Keratinocyte (primary cell): ENCODE results near the gene FNDC10. TPM values are rescaled to one million over a fixed set of nuclear protein-coding genes. Genes with fewer than 3 reads are reported as not detected.

Source experiments
- DNase-seq: peaks from one replicate; pipeline ENCODE4 v3.0.0-alpha.2; 2011; ENCODE audit warnings: low read depth, missing footprints, low spot score
- FAIRE-seq: peaks from 2 replicates; lab custom pipeline; 2011; peaks lifted over from hg19 to GRCh38; lab: Jason Lieb, UNC
- H2AFZ ChIP-seq: 2 replicates; pipeline ENCODE4 v1.6.0; 2012; ENCODE audit warnings: low read length, control low read depth, inconsistent platforms; ENCODE audit not compliant: control insufficient read depth
- H3K27ac ChIP-seq: 2 replicates; pipeline ENCODE4 v1.5.1; 2011; ENCODE audit warnings: low read length; ENCODE audit not compliant: control insufficient read depth, insufficient read depth
- H3K27me3 ChIP-seq: 3 replicates; pipeline ENCODE4 v1.6.0; 2011; ENCODE audit warnings: low read length; ENCODE audit not compliant: control insufficient read depth, insufficient read depth; ENCODE audit errors: extremely low read depth
- H3K36me3 ChIP-seq, 2 experiments: 2 replicates in 1 of 2; 3 replicates in 1 of 2; pipeline ENCODE4 v1.5.1; 2011; ENCODE audit warnings: low read length in 2 of 2, mild to moderate bottlenecking in 1 of 2; ENCODE audit not compliant: control insufficient read depth in 2 of 2, insufficient read depth in 2 of 2; ENCODE audit errors: extremely low read depth in 1 of 2
- H3K4me1 ChIP-seq: 3 replicates; pipeline ENCODE4 v1.5.1; 2011; ENCODE audit warnings: low read length; ENCODE audit not compliant: control insufficient read depth, insufficient read depth; ENCODE audit errors: extremely low read depth
- H3K4me2 ChIP-seq: 3 replicates; pipeline ENCODE4 v1.6.0; 2011; ENCODE audit warnings: low read depth, low read length; ENCODE audit not compliant: control insufficient read depth, insufficient read depth; ENCODE audit errors: extremely low read depth
- H3K4me3 ChIP-seq, 3 experiments: fragments of 200-600 bp in 1 of 3; sonication (generic) in 1 of 3; 2 replicates in 2 of 3; 3 replicates in 1 of 3; pipeline ENCODE4 v1.5.1; 2011 to 2016; ENCODE audit warnings: low read length in 3 of 3, mild to moderate bottlenecking in 3 of 3, control low read depth in 2 of 3, inconsistent platforms in 1 of 3, low read depth in 1 of 3, mixed read lengths in 1 of 3, mixed run types in 1 of 3, moderate library complexity in 1 of 3; ENCODE audit not compliant: control insufficient read depth in 2 of 3, insufficient read depth in 2 of 3; ENCODE audit errors: extremely low read depth in 1 of 3
- H3K79me2 ChIP-seq: 2 replicates; pipeline ENCODE4 v1.6.0; 2012; ENCODE audit warnings: low read length; ENCODE audit not compliant: control insufficient read depth, insufficient read depth
- H3K9ac ChIP-seq: 3 replicates; pipeline ENCODE4 v1.6.0; 2011; ENCODE audit warnings: low read length; ENCODE audit not compliant: control insufficient read depth, insufficient read depth; ENCODE audit errors: extremely low read depth
- H3K9me1 ChIP-seq: 3 replicates; pipeline ENCODE4 v1.6.0; 2011; ENCODE audit warnings: low read length; ENCODE audit not compliant: control insufficient read depth, insufficient read depth; ENCODE audit errors: extremely low read depth
- H3K9me3 ChIP-seq: 2 replicates; pipeline ENCODE4 v1.5.1; 2012; ENCODE audit warnings: low read depth, low read length; ENCODE audit not compliant: control insufficient read depth
- H4K20me1 ChIP-seq: 3 replicates; pipeline ENCODE4 v1.6.0; 2011; ENCODE audit warnings: low read length; ENCODE audit not compliant: control insufficient read depth, insufficient read depth; ENCODE audit errors: extremely low read depth
- CTCF ChIP-seq, 3 experiments: IDR thresholded peaks in 1 of 3; conservative IDR thresholded peaks in 1 of 3; optimal IDR thresholded peaks in 1 of 3; 2 replicates in 2 of 3; 3 replicates in 1 of 3; pipeline versions ENCODE3 to v1.5.1; 2011; ENCODE audit warnings: low read length in 3 of 3, mild to moderate bottlenecking in 3 of 3, moderate library complexity in 2 of 3, control low read depth in 1 of 3, inconsistent platforms in 1 of 3; ENCODE audit not compliant: insufficient read depth in 2 of 3; ENCODE audit errors: extremely low read depth in 1 of 3
- EZH2 ChIP-seq: IDR thresholded peaks from one replicate; pipeline ENCODE4 v1.6.1; 2012; ENCODE audit warnings: inconsistent platforms, mild to moderate bottlenecking, low read length, moderate library complexity
- dilution Hi-C: fragments of 300-500 bp; cut with MboI; formaldehyde crosslinking; loops from one replicate; pipeline ENCODE4 v1.7.0; 2020; ENCODE audit warnings: low sequenced_read_pairs; ENCODE audit not compliant: extremely low pct_ligation_motif_present
- polyA plus RNA-seq, 5 experiments: library from polyadenylated mRNA; depleted of rRNA in 3 of 5; stranded (reverse) in 3 of 5; stranded (forward) in 1 of 5; unstranded in 1 of 5; fragments of >200 nt; gene quantifications; 1 replicate in 1 of 5; 2 replicates in 3 of 5; 3 replicates in 1 of 5; pipeline versions ENCODE4 v1.2.1 to v1.2.3, GENCODE V29; 2011 to 2012; ENCODE audit warnings: missing spikeins in 2 of 5, low read depth in 1 of 5, low replicate concordance in 1 of 5

Gene FNDC10
- polyA plus RNA-seq, 1 donor (not counting 4 experiments of a cell fraction or from before 2014, with no cell fraction given), result 1.2 TPM

GRCh38 chr1:1623181-1623630, 23.3 kb upstream of the FNDC10 start:
- H3K27ac ChIP-seq, result no peak overlapping the region
- H2AFZ ChIP-seq, result no peak overlapping the region
- H3K9me3 ChIP-seq, result no peaks in the 10 kb centered on the region
- dilution Hi-C loops, result no loop called here
- FAIRE-seq (no peak), DNase-seq (no peak)
- peaks cover 9% of the 10 kb centered on the region for H3K4me1 ChIP-seq
- no peaks in the 10 kb centered on the region for H3K9me1 ChIP-seq
- no peaks in the 10 kb centered on the region for H4K20me1 ChIP-seq
- no peak for TF ChIP-seq EZH2
- no peak for TF ChIP-seq CTCF (optimal IDR thresholded peaks at IDR 0.05 in 1 of 3, IDR thresholded peaks at IDR 0.05 in 1 of 3, conservative IDR thresholded peaks at IDR 0.05 in 1 of 3; ENCODE audit: extremely low read depth in 1 of 3, insufficient read depth in 2 of 3, low read length in 3 of 3)
- no peak overlapping the region for H3K9ac ChIP-seq
- no peaks in the 10 kb centered on the region for H3K79me2 ChIP-seq
- no peaks in the 10 kb centered on the region for H3K36me3 ChIP-seq
- H3K27me3 ChIP-seq, result no peaks in the 10 kb centered on the region
- no peak overlapping the region for H3K4me3 ChIP-seq
- no peak overlapping the region for H3K4me2 ChIP-seq

GRCh38 chr1:1622788-1623094, 22.8 kb upstream of the FNDC10 start:
- Histone ChIP-seq H3K9me1 (no peaks in the 10 kb centered on the region), H3K27me3 (no peaks in the 10 kb centered on the region), H3K36me3 (peaks cover 0 to 2% of the 10 kb centered on the region in 2 experiments), H3K79me2 (no peaks in the 10 kb centered on the region), H3K9me3 (no peaks in the 10 kb centered on the region), H3K4me1 (peaks cover 5% of the 10 kb centered on the region), H3K4me2 (no peak overlapping the region), H3K4me3 (no peak overlapping the region), H2AFZ (no peak overlapping the region), H4K20me1 (no peaks in the 10 kb centered on the region), H3K9ac (no peak overlapping the region), H3K27ac (no peak overlapping the region)
- FAIRE-seq (no peak), DNase-seq (no peak)
- TF ChIP-seq CTCF (optimal IDR thresholded peaks at IDR 0.05 in 1 of 3, IDR thresholded peaks at IDR 0.05 in 1 of 3, conservative IDR thresholded peaks at IDR 0.05 in 1 of 3; ENCODE audit: extremely low read depth in 1 of 3, insufficient read depth in 2 of 3, low read length in 3 of 3) (no peak), EZH2 (no peak)
- dilution Hi-C loops, result no loop called here
